ENCODE measurements around the gene OGDH. TPM values are rescaled to one million over a fixed set of nuclear protein-coding genes. Genes with fewer than 3 reads are reported as not detected.
A peak's percentile ranks its signal among the peaks of the same experiment; 100 is the strongest.

Gene OGDH
- total and polyA plus RNA-seq, 10 of the 15 experiments (the other 5 are each of a cell fraction or from before 2014, with no cell fraction given): 4.1 to 103 (median 48.4) TPM

- TF ChIP-seq CEBPZ (IDR thresholded peaks at IDR 0.05; ENCODE audit: low read depth, low read length) (no peak), KDM1A (IDR thresholded peaks at IDR 0.05; ENCODE audit: borderline replicate concordance) (no peak), PKNOX1 (IDR thresholded peaks at IDR 0.05) (no peak), MLLT1 (IDR thresholded peaks at IDR 0.05) (0 out of 2 replicates have a peak, but pooled peaks have one; percentile 30), HDAC2 (IDR thresholded peaks at IDR 0.05) (no peak), EGR1 (IDR thresholded peaks at IDR 0.05; ENCODE audit: borderline replicate concordance in 1 of 2, low read depth in 2 of 2, low read length in 2 of 2) (no peak), CTCF (IDR thresholded peaks at IDR 0.05 in 2 of 3, conservative IDR thresholded peaks at IDR 0.05 in 1 of 3; ENCODE audit: control insufficient read depth in 2 of 3, extremely low read depth in 1 of 3, insufficient read depth in 1 of 3, low read depth in 3 of 3, low read length in 3 of 3) (no peak), ESRRA (IDR thresholded peaks at IDR 0.05; ENCODE audit: low read length) (no peak; the same call in 1 of the 2 replicates), POU2F2 (IDR thresholded peaks at IDR 0.05; ENCODE audit: borderline replicate concordance, low read depth, low read length) (0 out of 3 replicates have a peak, but pooled peaks have one; percentile 29), NR2C1 (IDR thresholded peaks at IDR 0.05) (no peak), TCF3 (IDR thresholded peaks at IDR 0.05; ENCODE audit: borderline replicate concordance, insufficient read depth, low read depth, low read length) (no peak), HDAC6 (IDR thresholded peaks at IDR 0.05; ENCODE audit: unreplicated experiment) (no peak), POLR2AphosphoS2 (IDR thresholded peaks at IDR 0.05; ENCODE audit: low read depth, low read length) (no peak), ETV6 (conservative IDR thresholded peaks at IDR 0.05 in 1 of 2, IDR thresholded peaks at IDR 0.05 in 1 of 2; ENCODE audit: borderline replicate concordance in 1 of 2, low read depth in 1 of 2) (no peak), BMI1 (IDR thresholded peaks at IDR 0.05; ENCODE audit: borderline replicate concordance) (no peak), WRNIP1 (IDR thresholded peaks at IDR 0.05; ENCODE audit: borderline replicate concordance, low read depth, low read length) (no peak), TCF7 (IDR thresholded peaks at IDR 0.05; ENCODE audit: borderline replicate concordance) (no peak), RAD51 (IDR thresholded peaks at IDR 0.05) (no peak), USF1 (IDR thresholded peaks at IDR 0.05; ENCODE audit: borderline replicate concordance, extremely low read length, insufficient read depth, low read depth, low read length) (no peak), LARP7 (IDR thresholded peaks at IDR 0.05) (no peak)
Measured at GRCh38 chr7:44622342-44623151, 16.1 kb downstream of the OGDH start (continued).
